ENCODE data around the gene MSI1.

MSI1 gene

DNA sequence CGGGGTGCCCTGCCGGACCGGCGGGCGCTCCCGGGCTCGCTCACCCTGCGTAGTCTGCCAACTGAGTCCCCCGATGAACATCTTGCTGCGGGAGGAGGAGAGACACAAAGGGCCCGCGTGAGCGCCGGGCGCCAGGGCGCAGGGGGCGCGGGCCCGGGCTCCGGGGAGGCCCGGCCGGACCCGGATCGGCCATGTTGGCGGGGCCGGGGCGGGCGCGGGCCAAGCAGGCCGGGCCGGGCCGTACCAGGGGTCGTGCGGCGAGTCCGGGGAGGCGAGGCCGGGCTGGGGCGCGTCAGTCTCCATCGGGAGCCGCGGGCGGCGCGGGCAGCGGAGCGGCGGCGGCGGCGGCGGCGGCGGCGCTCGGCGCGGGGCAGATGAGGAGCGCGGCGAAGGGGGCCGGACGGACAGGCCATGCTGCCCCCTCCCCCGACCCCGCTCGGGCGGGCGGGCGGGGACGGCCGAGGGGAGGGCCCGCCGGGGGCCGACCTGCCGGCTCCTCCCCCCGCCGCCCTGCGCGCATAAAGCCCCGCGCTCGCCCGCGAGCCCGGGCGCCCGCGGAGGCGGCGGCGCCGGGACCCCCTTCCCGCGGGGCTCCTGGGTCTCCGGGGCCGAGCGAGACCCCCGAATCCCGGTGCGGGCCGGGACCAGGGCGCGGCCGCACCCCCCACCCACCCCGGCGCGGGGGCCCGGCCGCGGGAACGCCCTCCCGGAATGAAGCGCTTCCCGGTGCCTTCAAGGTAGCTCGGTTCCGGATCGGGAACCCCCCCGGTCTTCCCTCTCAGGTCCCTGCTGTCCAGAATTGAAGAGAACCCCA lies at the start of gene MSI1:
Gene MSI1, minus strand, starts transcription at position 376 of the 814 bp plus-strand sequence. Its CDS starts 73 bp downstream, at position 303.
- no peak for DNase-seq

DNA sequence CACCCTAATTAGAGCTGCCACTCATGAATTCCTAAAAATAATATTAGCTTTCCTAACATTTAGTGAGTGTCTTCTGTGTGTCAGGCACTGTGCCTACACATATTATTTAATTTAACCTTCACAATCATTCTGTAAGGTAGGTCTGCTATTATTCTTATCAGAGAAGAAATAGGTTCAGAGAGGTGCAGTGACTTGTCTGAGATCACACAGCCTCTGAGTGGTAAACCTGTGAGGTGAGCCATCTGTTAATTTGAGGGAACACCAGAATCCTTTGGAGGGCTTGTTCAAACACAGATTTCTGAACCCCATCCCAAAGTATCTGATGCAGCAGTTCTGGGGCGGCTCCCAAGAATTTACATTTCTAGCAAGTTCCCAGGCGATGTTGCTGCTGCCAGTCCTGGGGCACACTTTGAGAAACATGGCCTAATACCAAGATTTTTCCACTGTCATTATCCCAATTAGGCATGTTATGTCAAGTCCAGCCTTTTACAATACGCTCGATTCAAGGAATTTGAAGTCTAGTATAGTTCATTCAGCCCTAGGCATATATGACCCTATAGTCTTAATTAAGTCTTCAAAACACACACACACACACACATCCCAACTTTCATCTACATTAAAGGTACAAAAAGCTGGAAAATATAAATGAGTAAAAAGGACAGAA lies 49.1 kb upstream of the MSI1 start:
- DNase-seq = no peak

DNA sequence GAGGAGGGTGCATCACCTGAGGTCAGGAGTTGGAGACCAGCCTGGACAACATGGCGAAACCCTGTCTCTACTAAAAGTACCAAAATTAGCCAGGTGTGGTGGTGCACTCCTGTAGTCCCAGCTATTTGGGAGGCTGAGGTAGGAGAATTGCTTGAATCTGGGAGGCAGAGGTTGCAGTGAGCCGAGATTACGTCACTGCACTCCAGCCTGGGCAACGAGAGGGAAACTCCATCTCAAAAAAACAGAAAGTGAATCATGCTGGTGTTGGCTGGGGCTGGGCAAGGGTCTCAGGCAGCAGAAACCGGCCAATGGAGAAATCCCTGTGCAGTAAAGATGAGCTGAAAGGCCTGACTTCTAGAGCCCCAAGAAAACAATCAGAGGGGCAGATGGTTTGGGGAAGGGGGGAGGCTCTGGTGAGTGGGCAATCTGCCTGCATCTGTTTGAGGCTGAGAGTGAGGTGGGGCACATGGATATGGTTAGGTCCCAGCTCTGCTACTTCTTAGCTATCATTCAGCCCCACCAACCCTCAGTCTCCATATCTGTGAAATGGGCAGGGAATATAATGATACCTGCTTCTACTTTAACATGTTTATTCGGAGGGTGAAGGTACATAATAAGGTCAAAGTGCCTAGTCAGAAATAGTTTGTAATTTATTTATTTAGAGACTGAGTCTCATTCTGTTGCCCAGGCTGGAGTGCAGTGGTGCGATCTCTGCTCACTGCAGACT lies 47.7 kb upstream of the MSI1 start:
- no peak for DNase-seq

DNA sequence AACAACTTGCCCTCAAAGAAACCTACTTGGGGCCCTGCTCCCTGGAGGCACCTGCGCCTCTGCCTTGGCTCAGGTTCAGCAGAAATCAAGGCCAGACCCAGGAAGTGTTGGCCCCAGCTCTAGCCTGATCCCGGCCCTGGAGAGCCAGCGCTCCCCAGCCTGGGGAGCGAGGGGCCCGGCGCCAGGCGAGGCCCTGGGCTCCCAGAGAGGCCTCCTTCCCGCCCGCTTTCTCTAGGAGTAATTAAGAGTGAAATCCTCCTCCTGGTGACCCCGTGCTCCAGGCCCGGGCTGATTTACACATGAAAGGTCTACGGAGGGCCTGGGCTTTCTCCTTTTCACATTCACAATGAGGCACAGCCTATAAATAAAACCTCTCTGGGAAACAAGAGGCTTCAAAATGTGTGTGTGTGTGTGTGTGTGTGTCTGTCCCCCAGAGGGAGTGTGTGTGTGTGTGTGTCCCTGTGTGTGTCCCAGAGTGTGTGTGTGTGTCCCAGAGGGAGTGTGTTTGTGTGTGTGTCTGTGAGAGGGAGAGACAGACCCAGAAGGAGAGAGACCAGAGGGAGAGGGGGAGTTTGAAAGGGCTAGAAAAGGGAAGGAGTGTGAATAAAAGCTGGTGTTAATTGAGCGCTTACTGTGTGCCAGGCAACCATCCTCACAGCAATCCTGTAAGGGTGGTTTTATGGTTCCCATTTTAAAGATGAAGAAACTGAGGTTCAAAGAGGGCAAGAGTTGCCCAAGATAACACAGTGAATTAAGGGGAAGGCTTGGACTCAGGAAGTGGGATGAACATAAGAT lies 45.1 kb upstream of the MSI1 start:
- DNase-seq = no peak

GRCh38 chr12:120412421-120412820 lies 43.5 kb upstream of the MSI1 start:
- no peak for DNase-seq

GRCh38 chr12:120408771-120409170 lies 39.8 kb upstream of the MSI1 start:
- DNase-seq = no peak

DNA sequence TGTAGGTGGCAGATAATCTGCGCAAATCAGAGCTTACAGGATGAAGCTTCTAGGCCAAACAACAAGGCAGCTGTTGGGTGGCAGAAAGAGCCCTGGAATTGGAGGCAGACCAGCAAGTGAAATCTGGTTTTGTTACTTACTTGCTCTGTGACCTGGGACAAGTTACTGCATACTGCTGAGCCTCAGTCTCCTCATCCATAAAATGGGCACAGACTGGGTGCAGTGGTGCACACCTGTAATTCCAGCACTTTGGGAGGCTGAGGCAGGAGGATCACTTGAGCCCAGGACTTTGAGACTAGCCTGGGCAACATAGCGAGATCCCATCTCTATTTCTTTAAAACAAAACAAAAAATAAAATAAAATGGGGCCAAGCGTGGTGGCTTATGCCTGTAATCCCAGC lies 37.6 kb upstream of the MSI1 start:
- no peak for DNase-seq

GRCh38 chr12:120406069-120406468 lies 37.1 kb upstream of the MSI1 start:
- no peak for DNase-seq

- DNase-seq = no peak
Observed at GRCh38 chr12:120404271-120404670, 35.3 kb upstream of the MSI1 start.

DNA sequence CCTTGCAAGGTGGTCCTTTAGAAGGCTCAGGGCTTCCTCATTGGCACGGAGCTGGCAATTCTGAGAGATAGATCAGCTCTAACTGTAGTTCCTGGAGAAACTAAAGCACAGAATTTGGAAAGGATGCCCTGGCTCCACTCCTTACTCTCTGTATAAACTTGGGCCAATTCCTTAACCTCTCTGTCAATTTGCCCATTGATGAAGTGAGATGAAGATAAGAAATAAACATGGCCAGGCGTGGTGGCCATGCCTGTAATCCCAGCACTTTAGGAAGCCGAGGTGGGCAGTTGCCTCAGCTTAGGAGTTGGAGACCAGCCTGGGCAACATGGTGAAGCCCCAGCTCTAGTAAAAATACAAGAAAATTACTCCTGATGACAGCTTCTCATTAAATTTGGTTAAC lies 34.9 kb upstream of the MSI1 start:
- no peak for DNase-seq

GRCh38 chr12:120402217-120402616 lies 33.3 kb upstream of the MSI1 start:
- no peak for DNase-seq

DNA sequence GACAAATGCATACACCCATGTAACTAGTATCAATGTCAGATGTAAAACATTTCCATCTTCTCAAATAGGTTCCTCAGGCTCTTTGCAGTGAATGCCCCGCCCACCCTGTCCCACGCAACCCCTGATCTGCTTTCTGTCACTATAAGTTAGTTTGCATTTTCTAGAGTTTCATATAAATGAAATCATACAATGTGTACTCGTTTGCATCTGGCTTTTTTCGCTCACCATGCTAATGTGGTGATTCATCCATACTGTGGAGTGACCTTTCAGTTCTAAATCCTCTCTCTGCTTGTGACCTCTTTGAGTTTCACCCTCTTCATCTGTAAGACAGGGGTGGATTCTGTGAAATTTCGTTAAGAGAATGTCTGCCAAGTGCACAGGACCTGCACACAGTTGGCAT lies 30.6 kb upstream of the MSI1 start:
- no peak for DNase-seq

GRCh38 chr12:120397824-120398540 lies 29.0 kb upstream of the MSI1 start:
- no peak for DNase-seq

- no peak for DNase-seq
Observed at GRCh38 chr12:120394483-120395367, 25.8 kb upstream of the MSI1 start.

GRCh38 chr12:120390540-120391120 lies 21.7 kb upstream of the MSI1 start:
- DNase-seq = no peak

DNA sequence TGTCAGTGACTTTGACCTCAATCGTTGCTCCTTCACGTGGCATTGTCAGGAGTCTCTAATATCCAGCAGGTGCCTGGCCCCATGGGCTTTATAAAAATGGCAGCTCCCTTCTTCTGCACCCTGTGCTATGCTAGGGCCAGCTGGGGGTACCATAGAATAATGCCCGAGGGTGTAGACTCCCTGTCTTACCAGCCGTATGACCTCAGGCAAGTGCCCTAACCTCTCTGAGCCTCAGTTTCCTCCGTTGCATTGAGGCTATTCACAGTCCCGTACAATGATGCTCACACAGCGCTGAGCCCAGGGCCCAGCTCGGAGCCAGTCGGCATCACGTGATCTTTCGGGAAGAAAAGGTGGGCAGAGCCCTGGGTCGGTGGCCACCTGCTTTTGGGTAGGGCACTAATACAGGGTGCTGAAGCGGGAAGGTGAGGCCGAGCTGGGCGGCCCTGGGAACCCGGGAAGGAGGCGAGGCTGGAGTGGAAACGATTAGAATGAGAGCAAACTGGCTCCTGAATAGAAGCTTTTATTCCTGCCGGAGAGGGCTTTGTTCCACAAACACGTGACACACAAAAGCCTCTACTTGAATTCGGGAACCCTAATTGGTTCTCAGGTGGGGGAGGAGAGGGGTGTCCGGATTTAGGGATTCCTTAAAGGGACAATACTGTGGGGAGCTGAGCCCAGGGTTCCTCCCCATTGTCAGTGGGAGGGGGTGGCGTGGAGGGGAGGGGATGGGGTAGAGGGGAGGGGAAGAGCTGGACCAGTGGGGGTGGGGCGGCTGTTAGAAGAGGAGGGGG lies 19.9 kb upstream of the MSI1 start:
- DNase-seq = no peak

- DNase-seq = no peak
Observed at GRCh38 chr12:120381752-120382419, 12.9 kb upstream of the MSI1 start.

GRCh38 chr12:120378036-120378435 lies 9.1 kb upstream of the MSI1 start:
- DNase-seq = no peak

GRCh38 chr12:120377611-120378010 lies 8.6 kb upstream of the MSI1 start:
- no peak for DNase-seq

All from CD4-positive, alpha-beta T cell treated with Interleukin-17A for 4 hours (primary cell).